Caco-2 (cell line): ENCODE measurements around the gene CHPF2. TPM values are rescaled to one million over a fixed set of nuclear protein-coding genes. Genes with fewer than 3 reads are reported as not detected.

Source experiments
- BruUV-seq: library from RNA; stranded (reverse); fragments of 400-500 nt; replicated peaks from 2 replicates; lab custom pipeline; 2021; lab: Mats Ljungman, UMichigan
- CTCF ChIA-PET: fragments of 300-600 bp; sonication (Branson Sonifier 250); formaldehyde crosslinking; loops from one replicate; lab custom pipeline; 2022; ENCODE audit warnings: antibody characterized with exemption; lab: Charles Lee
- POLR2A ChIA-PET: fragments of 300-600 bp; sonication (Branson Sonifier 250); formaldehyde crosslinking; loops from one replicate; lab custom pipeline; 2022; ENCODE audit warnings: antibody characterized with exemption; lab: Charles Lee
- DNase-seq, 2 experiments: peaks; one replicate each; pipeline versions ENCODE4 v3.0.0 to v3.0.0-alpha.2; 2020 to 2022
- H3K27me3 ChIP-seq: replicated peaks from 2 replicates; pipeline ENCODE4 v1.6.0; 2011; ENCODE audit warnings: low read length; ENCODE audit not compliant: control insufficient read depth, insufficient read depth
- H3K36me3 ChIP-seq: 2 replicates; pipeline ENCODE4 v1.5.1; 2011; ENCODE audit warnings: low read length; ENCODE audit not compliant: control insufficient read depth, insufficient read depth
- H3K4me1 ChIP-seq: fragments of 250-450 bp; sonication (Bioruptor Pico); 2 replicates; pipeline ENCODE4 v1.5.1; 2020; ENCODE audit warnings: mild to moderate bottlenecking
- H3K4me3 ChIP-seq: 2 replicates; pipeline ENCODE4 v1.5.1; 2011; ENCODE audit warnings: low read depth, mild to moderate bottlenecking, control low read depth, low read length
- H3K9me3 ChIP-seq: fragments of 250-450 bp; sonication (Bioruptor Pico); 2 replicates; pipeline ENCODE4 v1.5.1; 2020; ENCODE audit warnings: mild to moderate bottlenecking, moderate library complexity
- H3K27ac Mint-ChIP-seq: one replicate; pipeline ENCODE4 v1.8.0; 2022; ENCODE audit warnings: mixed read lengths; ENCODE audit not compliant: unreplicated experiment
- H3K27me3 Mint-ChIP-seq: one replicate; pipeline ENCODE4 v1.8.0; 2022; ENCODE audit warnings: mixed read lengths; ENCODE audit not compliant: insufficient read depth, unreplicated experiment
- H3K36me3 Mint-ChIP-seq: one replicate; pipeline ENCODE4 v1.8.0; 2022; ENCODE audit warnings: mild to moderate bottlenecking, mixed read lengths; ENCODE audit not compliant: insufficient read depth, unreplicated experiment
- H3K4me1 Mint-ChIP-seq: one replicate; pipeline ENCODE4 v1.8.0; 2022; ENCODE audit warnings: low read depth, mixed read lengths; ENCODE audit not compliant: unreplicated experiment
- H3K4me3 Mint-ChIP-seq: one replicate; pipeline ENCODE4 v1.8.0; 2022; ENCODE audit warnings: mild to moderate bottlenecking, moderate library complexity, mixed read lengths; ENCODE audit not compliant: unreplicated experiment
- H3K9me3 Mint-ChIP-seq: one replicate; pipeline ENCODE4 v1.8.0; 2022; ENCODE audit warnings: mixed read lengths; ENCODE audit not compliant: unreplicated experiment
- CTCF ChIP-seq, 2 experiments: fragments of 200-600 bp in 1 of 2; IDR thresholded peaks; 1 replicate in 1 of 2; 2 replicates in 1 of 2; pipeline versions ENCODE4 v1.5.1 to v1.8.0; 2011 to 2022; ENCODE audit warnings: antibody characterized with exemption in 1 of 2, control low read depth in 1 of 2, inconsistent platforms in 1 of 2, low read depth in 1 of 2, low read length in 1 of 2, mild to moderate bottlenecking in 1 of 2, moderate library complexity in 1 of 2; ENCODE audit not compliant: insufficient read depth in 1 of 2, severe bottlenecking in 1 of 2, unreplicated experiment in 1 of 2
- intact Hi-C: fragments of 100-400 bp; cut with micrococcal nuclease; formaldehyde crosslinking; loops from one replicate; pipeline ENCODE4 v1.10.0; 2022; ENCODE audit not compliant: unreplicated experiment
- total RNA-seq: library from RNA; stranded (reverse); gene quantifications from 2 replicates; pipeline ENCODE4 v1.2.3, GENCODE V29; 2022

The CHPF2 gene
- total RNA-seq, 1 experiment from 2014 or later = 34.0 TPM

GRCh38 chr7:151269511-151269910 lies 37.2 kb downstream of the CHPF2 start:
- ChIA-PET POLR2A (no interaction called here), CTCF (interaction anchor here (1.5 kb wide), 1 partner anchor 42 kb away, joined by 3 read pairs; the partner anchor contains the start of gene ABCF2)
- TF ChIP-seq CTCF (IDR thresholded peaks at IDR 0.05; ENCODE audit: insufficient read depth in 1 of 2, low read depth in 1 of 2, low read length in 1 of 2, severe bottlenecking in 1 of 2, unreplicated experiment in 1 of 2) = no peak
- Histone ChIP-seq H3K9me3 (no peaks in the 10 kb centered on the region), H3K4me1 (peaks cover 8% of the 10 kb centered on the region; the same call in 1 of the 2 replicates), H3K27me3 (no peaks in the 10 kb centered on the region), H3K4me3 (no peak overlapping the region), H3K36me3 (no peaks in the 10 kb centered on the region)
- Mint-ChIP-seq H3K36me3 (no peaks in the 10 kb centered on the region), H3K27ac (no peak overlapping the region), H3K4me1 (no peaks in the 10 kb centered on the region), H3K9me3 (no peaks in the 10 kb centered on the region), H3K4me3 (no peak overlapping the region), H3K27me3 (peaks cover 5% of the 10 kb centered on the region)
- intact Hi-C loops = no loop called here
- DNase-seq = no peak
- BruUV-seq = no TSS peak

- CTCF ChIA-PET = no interaction called here
- Mint-ChIP-seq H3K27me3 (peaks cover 8% of the 10 kb centered on the region), H3K4me3 (no peak overlapping the region)
These were observed 39.5 kb downstream of the CHPF2 start for GRCh38 chr7:151271699-151272355.

GRCh38 chr7:151272405-151272804 lies 40.1 kb downstream of the CHPF2 start:
- no peak overlapping the region for H3K27ac Mint-ChIP-seq
- no peak for TF ChIP-seq CTCF (IDR thresholded peaks at IDR 0.05; ENCODE audit: insufficient read depth in 1 of 2, low read depth in 1 of 2, low read length in 1 of 2, severe bottlenecking in 1 of 2, unreplicated experiment in 1 of 2)
- peaks cover 8% of the 10 kb centered on the region for H3K27me3 Mint-ChIP-seq
- BruUV-seq = no TSS peak
- H3K9me3 ChIP-seq = no peaks in the 10 kb centered on the region
- no peak overlapping the region for H3K4me3 ChIP-seq
- H3K36me3 ChIP-seq = no peaks in the 10 kb centered on the region
- no peaks in the 10 kb centered on the region for H3K27me3 ChIP-seq
- intact Hi-C loops = no loop called here
- DNase-seq = no peak
- no peaks in the 10 kb centered on the region for H3K9me3 Mint-ChIP-seq
- H3K4me1 Mint-ChIP-seq = no peaks in the 10 kb centered on the region
- H3K4me1 ChIP-seq = peaks cover 12% of the 10 kb centered on the region; the same call in 1 of the 2 replicates
- CTCF ChIA-PET = no interaction called here
- POLR2A ChIA-PET = no interaction called here
- no peaks in the 10 kb centered on the region for H3K36me3 Mint-ChIP-seq
- no peak overlapping the region for H3K4me3 Mint-ChIP-seq

More at GRCh38 chr7:151271699-151272355, 39.5 kb downstream of the CHPF2 start:
- Mint-ChIP-seq H3K9me3 (no peaks in the 10 kb centered on the region), H3K27ac (no peak overlapping the region), H3K36me3 (no peaks in the 10 kb centered on the region), H3K4me1 (no peaks in the 10 kb centered on the region)
- no TSS peak for BruUV-seq
- Histone ChIP-seq H3K4me3 (no peak overlapping the region), H3K36me3 (no peaks in the 10 kb centered on the region), H3K4me1 (peaks cover 8% of the 10 kb centered on the region; the same call in 1 of the 2 replicates), H3K27me3 (no peaks in the 10 kb centered on the region), H3K9me3 (no peaks in the 10 kb centered on the region)
- peak in 1 of 2 experiments; percentile 45 for DNase-seq
- intact Hi-C loops = no loop called here
- TF ChIP-seq CTCF (IDR thresholded peaks at IDR 0.05; ENCODE audit: insufficient read depth in 1 of 2, low read depth in 1 of 2, low read length in 1 of 2, severe bottlenecking in 1 of 2, unreplicated experiment in 1 of 2) = no peak
- POLR2A ChIA-PET = no interaction called here
